HL-60 (cell line): ENCODE measurements around the gene SRSF12.

ENCODE experiments used
- CTCF ChIP-seq: IDR thresholded peaks from one replicate; pipeline ENCODE4 v1.5.1; 2011; ENCODE audit warnings: low read length, control low read depth, inconsistent platforms; ENCODE audit not compliant: insufficient read depth
- GABPA ChIP-seq: IDR thresholded peaks from 2 replicates; pipeline ENCODE4 v1.6.1; 2012; ENCODE audit warnings: low read depth
- POLR2AphosphoS5 ChIP-seq: IDR thresholded peaks from 2 replicates; pipeline ENCODE4 v1.6.1; 2012; ENCODE audit warnings: low read depth
- REST ChIP-seq: IDR thresholded peaks from 2 replicates; pipeline ENCODE4 v1.6.1; 2012; ENCODE audit warnings: low read depth; ENCODE audit not compliant: insufficient replicate concordance
- SPI1 ChIP-seq: IDR thresholded peaks from 2 replicates; pipeline ENCODE4 v1.6.1; 2012; ENCODE audit warnings: low read depth, mild to moderate bottlenecking, borderline replicate concordance

- no peak for TF ChIP-seq CTCF
- no peak for TF ChIP-seq POLR2AphosphoS5
- TF ChIP-seq SPI1: no peak
- no peak for TF ChIP-seq REST
- no peak for TF ChIP-seq GABPA
Observed at GRCh38 chr6:89050155-89050554, 67.7 kb downstream of the SRSF12 start.
